Measurements from ENCODE around the gene RFXAP.
"Not testable (repeated sequence)": the region's sequence is repeated elsewhere in the genome, so short reads cannot be mapped to it uniquely, and the experiment has no call there.

The RFXAP gene

DNA sequence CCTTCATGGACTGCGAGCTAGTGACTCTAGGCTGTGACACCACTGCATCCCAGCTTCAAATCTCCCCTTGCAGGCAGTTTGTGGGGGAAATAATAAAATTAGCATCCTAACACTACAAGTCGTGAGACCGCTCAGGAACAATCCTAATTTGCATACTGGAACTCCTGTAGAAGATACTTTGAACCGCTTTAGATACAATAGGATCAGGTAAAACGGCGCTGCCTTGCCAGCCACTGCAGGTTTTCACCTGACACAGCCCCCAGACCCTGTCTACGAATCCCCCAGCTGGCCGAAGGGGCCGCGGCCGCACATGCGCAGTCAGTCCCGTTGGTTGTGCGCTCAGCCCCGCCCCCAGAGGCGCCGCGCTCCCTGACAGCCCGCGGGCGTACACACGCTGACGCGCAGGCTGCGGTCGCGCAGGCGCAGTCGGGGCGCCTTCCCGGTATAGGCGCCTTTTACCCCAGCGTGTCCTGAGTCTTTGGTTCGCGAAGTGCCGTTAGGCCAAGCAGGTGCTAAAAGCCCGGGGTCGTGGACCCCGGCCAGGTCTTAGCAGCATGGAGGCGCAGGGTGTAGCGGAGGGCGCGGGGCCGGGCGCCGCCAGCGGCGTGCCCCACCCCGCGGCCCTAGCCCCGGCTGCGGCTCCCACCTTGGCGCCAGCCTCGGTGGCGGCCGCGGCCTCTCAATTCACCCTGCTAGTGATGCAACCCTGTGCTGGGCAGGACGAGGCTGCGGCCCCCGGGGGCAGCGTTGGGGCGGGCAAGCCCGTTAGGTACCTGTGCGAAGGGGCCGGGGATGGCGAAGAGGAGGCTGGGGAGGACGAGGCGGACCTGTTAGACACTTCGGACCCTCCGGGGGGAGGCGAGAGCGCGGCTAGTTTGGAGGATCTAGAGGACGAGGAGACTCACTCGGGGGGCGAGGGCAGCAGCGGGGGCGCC is at the start of gene RFXAP:
Gene RFXAP, plus strand, starts transcription at position 419 of the 935 bp plus-strand sequence. Its CDS starts 136 bp downstream, at position 555.
- in situ Hi-C loops (cut with MboI; ENCODE audit: low sequenced_read_pairs): no loop called here

DNA sequence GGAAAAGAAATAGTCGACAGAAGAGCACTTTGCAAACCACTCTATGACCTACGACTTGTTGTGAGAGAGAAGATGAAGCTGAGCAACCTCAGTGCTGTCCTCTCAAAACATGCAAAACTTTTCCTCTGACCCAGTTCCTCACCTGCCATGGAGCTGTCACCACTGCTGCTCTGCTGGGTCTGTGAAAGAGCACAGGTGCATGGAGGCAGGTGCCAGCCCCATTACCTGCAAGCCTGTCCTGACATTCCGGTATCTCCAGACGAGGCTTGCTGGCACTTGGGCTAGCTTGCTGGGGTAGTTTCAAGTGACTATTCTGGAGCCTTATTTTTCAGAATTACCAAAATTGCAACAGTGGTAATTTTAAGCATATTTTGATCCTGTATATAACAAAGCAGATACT is 49.5 kb upstream of the RFXAP start:
- in situ Hi-C loops (cut with MboI; ENCODE audit: low sequenced_read_pairs): no loop called here

DNA sequence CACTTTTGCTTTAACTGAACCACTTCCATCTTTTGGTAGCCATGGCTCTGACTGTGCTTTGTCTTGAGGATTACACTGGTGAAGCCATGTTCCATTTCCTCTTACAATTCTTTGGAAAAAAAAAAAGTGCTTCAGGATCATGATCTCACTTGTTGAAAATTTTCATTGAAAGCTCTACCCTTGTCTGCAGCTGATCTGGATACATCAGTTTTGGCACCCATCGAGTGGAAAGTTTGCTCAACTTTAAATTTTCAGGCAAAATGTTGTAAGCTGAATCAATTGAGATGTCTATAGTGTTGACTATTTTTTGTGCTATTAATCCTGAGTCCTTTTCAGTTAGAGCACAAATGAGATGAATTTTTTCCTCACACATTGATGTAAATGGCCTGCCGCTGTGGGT is 48.3 kb upstream of the RFXAP start:
- in situ Hi-C loops (cut with MboI; ENCODE audit: low sequenced_read_pairs): no loop called here

- in situ Hi-C loops (cut with MboI; ENCODE audit: low sequenced_read_pairs): no loop called here
Measured at GRCh38 chr13:36772853-36773252, 46.2 kb upstream of the RFXAP start.

GRCh38 chr13:36774931-36775330 is 44.1 kb upstream of the RFXAP start:
- in situ Hi-C loops (cut with MboI; ENCODE audit: low sequenced_read_pairs): no loop called here

DNA sequence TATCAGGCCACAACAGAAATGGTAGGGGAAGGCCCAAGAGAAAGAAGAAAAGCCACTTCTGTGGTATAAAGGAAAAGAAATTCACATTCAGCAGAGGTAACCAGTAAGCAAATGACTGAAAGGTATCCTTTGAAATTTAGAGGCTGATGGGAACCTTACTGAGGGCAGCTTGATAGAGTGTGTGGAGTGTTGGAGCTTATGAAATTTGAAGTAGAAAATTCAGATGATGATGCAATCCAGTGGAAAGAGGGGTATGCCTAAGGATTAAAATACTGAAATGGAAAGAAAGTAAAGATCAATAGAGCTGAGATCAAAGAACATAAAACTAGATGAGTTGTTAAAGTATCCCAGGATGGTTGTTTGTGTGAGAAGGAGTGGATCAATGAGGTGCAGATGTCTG is 42.8 kb upstream of the RFXAP start:
- in situ Hi-C loops (cut with MboI; ENCODE audit: low sequenced_read_pairs): no loop called here

DNA sequence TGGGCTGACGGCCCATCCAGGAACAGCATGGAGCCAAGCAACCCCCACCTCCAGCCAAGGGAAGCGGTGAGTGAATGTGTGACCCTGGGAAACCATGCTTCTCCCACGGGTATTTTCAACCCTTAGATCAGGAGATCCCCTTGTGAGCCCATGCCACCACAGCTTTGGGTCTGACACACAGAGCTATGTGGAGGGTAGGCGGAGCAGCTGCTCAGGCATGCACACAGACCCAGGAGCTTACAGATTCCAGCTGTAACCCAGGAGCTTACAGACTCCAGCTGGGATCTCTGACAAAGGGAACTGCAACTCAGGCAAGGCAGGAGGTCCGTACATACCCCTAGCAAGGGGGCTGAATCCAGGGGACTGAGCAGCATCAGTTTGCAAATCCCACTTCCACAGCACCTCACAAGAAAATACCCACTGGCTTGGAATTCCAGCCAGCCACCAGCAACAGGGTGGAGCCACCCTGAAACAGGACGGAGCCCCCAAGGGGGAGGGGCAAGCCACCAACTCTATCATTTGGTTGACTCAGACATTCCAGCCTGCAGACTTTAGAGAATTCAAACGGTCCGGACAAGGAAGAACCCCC is 40.8 kb upstream of the RFXAP start:
- in situ Hi-C loops (cut with MboI; ENCODE audit: low sequenced_read_pairs): no loop called here

GRCh38 chr13:36783890-36784289 is 35.1 kb upstream of the RFXAP start:
- in situ Hi-C loops (cut with MboI; ENCODE audit: low sequenced_read_pairs): no loop called here

DNA sequence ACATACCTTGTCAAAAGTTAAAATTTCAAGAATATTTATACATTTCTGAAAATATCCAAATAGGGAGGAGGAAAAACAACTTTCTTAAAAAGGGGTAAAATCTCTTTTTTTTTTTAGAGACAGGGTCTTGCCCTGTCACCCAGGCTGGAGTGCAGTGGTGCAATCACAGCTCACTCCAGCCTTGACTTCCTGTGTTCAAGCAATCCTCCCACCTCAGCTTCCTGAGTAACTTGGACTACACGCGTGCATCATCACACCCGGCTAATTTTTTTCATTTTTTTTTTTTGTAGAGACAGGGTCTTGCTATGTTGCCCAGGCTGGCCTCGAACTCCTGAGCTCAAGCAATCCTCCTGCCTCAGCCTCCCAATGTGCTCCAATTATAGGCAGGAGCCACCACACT is 32.8 kb upstream of the RFXAP start:
- in situ Hi-C loops (cut with MboI; ENCODE audit: low sequenced_read_pairs): not testable (repeated sequence)

GRCh38 chr13:36787181-36787580 is 31.8 kb upstream of the RFXAP start:
- in situ Hi-C loops (cut with MboI; ENCODE audit: low sequenced_read_pairs): no loop called here

DNA sequence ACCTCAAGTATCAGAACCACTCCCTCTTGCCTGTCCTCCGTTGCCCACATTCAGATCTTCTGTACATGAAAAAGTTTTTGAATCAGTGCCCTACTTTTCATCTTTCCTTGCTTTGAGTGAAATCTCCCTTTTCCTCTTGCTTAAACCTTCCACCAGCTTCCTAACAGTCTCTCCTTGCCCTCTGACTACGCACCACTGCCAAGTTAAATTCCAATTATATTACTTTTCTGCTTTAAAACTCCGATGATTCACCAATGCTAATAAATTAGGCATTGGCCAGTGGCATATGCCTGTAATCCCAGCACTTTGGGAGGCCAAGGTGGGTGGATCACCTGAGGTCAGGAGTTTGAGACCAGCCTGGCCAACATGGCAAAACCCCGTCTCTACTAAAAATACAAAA is 30.7 kb upstream of the RFXAP start:
- in situ Hi-C loops (cut with MboI; ENCODE audit: low sequenced_read_pairs): no loop called here

- in situ Hi-C loops (cut with MboI; ENCODE audit: low sequenced_read_pairs): no loop called here
Measured at GRCh38 chr13:36789061-36789460, 30.0 kb upstream of the RFXAP start.

- in situ Hi-C loops (cut with MboI; ENCODE audit: low sequenced_read_pairs): no loop called here
Measured at GRCh38 chr13:36789730-36790129, 29.3 kb upstream of the RFXAP start.

GRCh38 chr13:36794706-36795105 is 24.3 kb upstream of the RFXAP start:
- in situ Hi-C loops (cut with MboI; ENCODE audit: low sequenced_read_pairs): no loop called here

DNA sequence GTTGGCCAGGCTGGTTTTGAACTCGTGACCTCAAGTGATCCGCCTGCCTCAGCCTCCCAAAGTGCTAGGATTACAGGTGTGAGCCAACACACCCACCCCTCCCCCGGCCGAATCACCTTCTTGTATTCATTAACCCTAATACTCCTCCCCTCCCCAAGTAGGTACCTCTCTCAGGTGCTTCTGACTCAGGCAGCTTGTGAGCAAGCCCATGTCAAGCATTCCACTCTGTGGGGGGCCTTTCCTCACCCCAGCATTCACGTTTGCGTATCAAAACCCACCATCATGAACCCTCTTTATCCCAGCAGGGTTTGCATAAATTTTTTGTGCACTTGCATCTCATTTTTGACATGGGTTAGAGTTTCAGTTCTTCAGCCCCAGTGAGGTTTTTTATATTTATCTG is 23.6 kb upstream of the RFXAP start:
- in situ Hi-C loops (cut with MboI; ENCODE audit: low sequenced_read_pairs): no loop called here

GRCh38 chr13:36796052-36796451 is 23.0 kb upstream of the RFXAP start:
- in situ Hi-C loops (cut with MboI; ENCODE audit: low sequenced_read_pairs): no loop called here

- in situ Hi-C loops (cut with MboI; ENCODE audit: low sequenced_read_pairs): no loop called here
Measured at GRCh38 chr13:36801035-36801434, 18.0 kb upstream of the RFXAP start.

GRCh38 chr13:36804588-36804987 is 14.4 kb upstream of the RFXAP start:
- in situ Hi-C loops (cut with MboI; ENCODE audit: low sequenced_read_pairs): no loop called here

DNA sequence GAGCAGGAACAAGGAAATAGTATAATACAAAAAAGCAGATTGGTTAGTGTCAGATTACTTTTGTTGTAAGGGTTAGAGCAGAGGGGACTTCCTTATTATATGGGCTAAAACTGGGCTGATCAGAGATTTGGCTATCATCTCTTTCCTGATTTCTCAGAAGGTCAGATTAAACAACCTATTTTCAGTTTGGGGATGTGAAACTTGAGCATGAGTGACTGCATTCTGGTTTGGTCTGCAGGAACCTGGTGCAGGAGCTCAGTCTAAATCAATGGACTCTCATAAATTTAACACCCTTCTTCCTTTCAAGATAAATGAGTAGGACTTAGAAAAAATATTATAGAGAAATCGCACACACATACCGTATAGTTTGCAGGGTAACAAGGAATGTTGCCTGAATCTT is 12.9 kb upstream of the RFXAP start:
- in situ Hi-C loops (cut with MboI; ENCODE audit: low sequenced_read_pairs): no loop called here

DNA sequence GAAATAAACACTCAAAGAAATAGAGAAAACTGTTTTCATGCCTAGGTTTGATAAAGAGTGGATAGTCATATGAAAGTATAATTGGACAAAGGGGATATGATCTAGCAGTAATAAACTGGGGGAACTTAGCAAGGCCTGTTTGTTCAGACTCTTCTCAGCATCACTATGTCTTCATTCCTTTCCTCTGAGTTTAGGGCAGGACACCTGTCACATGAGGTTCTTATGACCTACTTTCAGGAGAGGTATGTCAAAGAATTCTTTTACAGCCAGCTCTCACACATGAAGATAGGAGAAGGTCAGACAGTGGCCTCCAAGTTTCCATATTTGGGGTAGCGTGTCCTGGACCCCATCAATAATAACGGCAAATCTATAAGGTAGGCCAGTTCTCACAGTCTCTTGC is 11.4 kb upstream of the RFXAP start:
- in situ Hi-C loops (cut with MboI; ENCODE audit: low sequenced_read_pairs): no loop called here

DNA sequence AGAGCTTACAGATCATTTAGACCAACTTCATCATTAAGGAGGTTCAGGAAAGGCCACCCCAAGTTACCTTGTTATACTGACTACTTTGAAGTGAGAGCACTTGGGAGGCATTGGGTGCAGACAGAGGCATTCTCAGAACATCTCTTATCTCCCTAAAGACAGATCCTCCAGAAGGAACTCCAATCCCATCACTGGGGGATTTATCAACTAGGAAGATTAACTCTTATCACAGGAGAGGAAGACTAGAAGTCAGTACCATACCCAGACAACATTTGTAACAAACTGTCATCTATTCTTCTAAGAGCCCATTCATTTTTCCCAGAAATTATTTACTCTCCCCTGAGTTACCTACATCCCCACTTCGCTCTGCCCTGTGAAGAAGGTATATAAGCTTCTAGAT is 5.8 kb upstream of the RFXAP start:
- in situ Hi-C loops (cut with MboI; ENCODE audit: low sequenced_read_pairs): no loop called here

DNA sequence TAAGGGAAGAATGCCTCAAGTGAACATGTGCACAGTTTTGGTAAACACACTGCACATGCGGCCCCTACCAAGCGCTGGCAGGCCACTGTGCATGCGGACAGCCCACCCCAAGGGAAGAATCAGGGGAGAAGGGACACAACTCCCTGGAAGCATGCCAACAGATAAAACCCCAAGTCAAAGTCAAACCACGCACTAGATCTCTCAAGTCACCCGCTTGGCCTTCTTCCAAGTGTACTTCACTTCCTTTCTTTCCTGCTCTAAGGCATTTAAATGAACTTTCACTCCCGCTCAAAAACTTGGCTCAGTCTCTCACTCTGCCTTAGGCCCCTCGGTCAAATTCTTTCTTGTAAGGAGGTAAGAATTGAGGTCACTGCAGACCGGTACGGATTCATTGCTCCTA is 4.6 kb upstream of the RFXAP start:
- in situ Hi-C loops (cut with MboI; ENCODE audit: low sequenced_read_pairs): no loop called here

Measured in HL-60/S4 treated with retinoic acid at 250 ng/mL for 4 days and 3 days (cell line).